Neuron (in vitro differentiated cells): ENCODE measurements around the gene TCHP.

Experiments
- H2AFZ ChIP-seq: one replicate; pipeline ENCODE4 v1.6.1; 2013; ENCODE audit warnings: low read depth, mild to moderate bottlenecking, inconsistent platforms, low read length, moderate library complexity
- H3K27me3 ChIP-seq: one replicate; pipeline ENCODE4 v1.6.1; 2013; ENCODE audit warnings: low read length; ENCODE audit not compliant: insufficient read depth
- H3K36me3 ChIP-seq: one replicate; pipeline ENCODE4 v1.6.1; 2013; ENCODE audit warnings: low read length; ENCODE audit not compliant: insufficient read depth
- H3K4me1 ChIP-seq: one replicate; pipeline ENCODE4 v1.6.1; 2013; ENCODE audit warnings: low read length; ENCODE audit not compliant: insufficient read depth
- H3K4me3 ChIP-seq: 2 replicates; pipeline ENCODE4 v1.5.1; 2013; ENCODE audit warnings: mild to moderate bottlenecking, low read length, moderate library complexity
- H3K9me3 ChIP-seq: one replicate; pipeline ENCODE4 v1.6.1; 2013; ENCODE audit warnings: low read length

The TCHP gene

DNA sequence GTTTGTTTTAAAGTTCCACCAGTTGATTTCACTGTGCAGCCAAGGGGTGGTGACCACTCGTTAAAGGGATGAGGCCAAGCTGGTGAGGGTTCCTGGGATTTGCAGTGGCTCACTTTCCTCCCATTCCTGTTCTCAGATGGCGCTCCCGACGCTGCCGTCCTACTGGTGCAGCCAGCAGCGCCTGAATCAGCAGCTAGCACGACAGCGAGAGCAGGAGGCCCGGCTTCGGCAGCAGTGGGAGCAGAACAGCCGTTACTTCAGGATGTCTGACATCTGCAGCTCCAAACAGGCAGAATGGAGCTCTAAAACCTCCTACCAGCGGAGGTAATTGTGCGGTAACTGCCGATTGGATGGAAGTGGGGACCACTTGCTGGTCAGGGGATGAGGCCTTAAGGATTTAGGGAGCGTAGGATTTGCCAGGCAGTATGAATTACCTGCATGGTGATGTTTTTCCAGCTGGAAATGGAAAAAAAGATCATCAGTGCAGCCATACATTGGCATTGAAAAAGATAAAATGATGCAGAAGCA is 2.9 kb downstream of the TCHP start:
- Histone ChIP-seq H3K4me3 (no peak overlapping the region), H3K36me3 (peaks cover 47% of the 10 kb centered on the region), H2AFZ (no peak overlapping the region), H3K27me3 (no peaks in the 10 kb centered on the region), H3K9me3 (no peaks in the 10 kb centered on the region), H3K4me1 (peaks cover 16% of the 10 kb centered on the region)

DNA sequence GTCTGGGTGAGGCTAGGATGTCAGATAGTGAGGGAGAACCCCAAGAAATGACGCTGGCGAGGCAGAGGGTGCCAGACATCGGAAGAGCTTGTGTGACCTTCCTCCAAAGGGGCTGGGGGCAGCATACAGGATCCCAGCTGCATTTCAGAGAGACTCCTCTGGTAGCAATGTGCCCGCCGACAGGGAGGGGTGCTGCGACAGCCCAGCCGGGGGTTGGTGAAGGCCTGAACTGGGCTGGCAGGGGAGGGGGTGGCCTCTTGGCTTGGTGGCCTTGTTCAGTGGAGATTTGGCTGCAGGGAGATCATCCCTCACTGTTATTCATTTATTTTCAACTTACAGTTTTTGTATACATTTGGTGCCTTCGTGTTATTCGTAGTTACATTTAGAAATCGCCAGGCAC is 5.2 kb downstream of the TCHP start:
- H3K36me3 ChIP-seq, result peaks cover 59% of the 10 kb centered on the region
- H3K9me3 ChIP-seq, result no peaks in the 10 kb centered on the region
- no peak overlapping the region for H3K4me3 ChIP-seq
- H3K27me3 ChIP-seq, result no peaks in the 10 kb centered on the region
- H2AFZ ChIP-seq, result no peak overlapping the region
- peaks cover 14% of the 10 kb centered on the region for H3K4me1 ChIP-seq

DNA sequence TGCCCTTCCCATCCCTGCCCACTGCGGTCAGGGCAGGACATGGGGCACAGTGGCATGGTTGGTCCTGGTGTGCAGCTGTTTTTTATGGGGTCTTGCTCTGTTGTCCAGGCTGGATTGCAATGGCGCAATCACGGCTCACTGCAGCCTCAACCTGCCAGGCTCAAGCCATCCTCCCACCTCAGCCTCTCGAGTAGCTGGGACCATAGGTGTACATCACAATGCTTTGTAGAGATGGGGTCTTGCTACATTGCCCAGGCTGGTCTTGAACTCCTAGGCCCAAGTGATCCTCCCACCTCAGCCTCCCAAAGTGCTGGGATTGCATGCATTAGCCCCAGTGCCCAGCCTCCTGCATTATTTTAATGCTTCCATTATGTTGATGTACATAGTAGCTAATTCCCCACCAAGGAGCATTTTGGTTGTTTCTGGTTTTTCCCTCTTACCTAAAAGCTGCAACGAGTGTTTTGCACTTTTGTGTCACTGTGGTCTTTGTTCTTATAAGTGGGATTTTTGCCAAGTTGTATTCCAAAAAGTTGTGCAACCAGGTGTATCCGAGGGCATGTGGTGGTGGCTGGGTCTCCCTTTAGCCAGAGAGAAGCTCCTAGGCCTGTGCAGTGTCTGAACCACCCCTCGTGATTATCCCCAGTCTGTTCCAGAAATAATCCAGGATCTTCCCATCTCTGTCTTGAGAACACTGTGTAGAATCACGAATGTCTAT is 10.3 kb downstream of the TCHP start:
- Histone ChIP-seq H3K27me3 (no peaks in the 10 kb centered on the region), H3K36me3 (peaks cover 72% of the 10 kb centered on the region), H3K4me3 (no peak overlapping the region), H2AFZ (no peak overlapping the region), H3K4me1 (no peaks in the 10 kb centered on the region), H3K9me3 (no peaks in the 10 kb centered on the region)

DNA sequence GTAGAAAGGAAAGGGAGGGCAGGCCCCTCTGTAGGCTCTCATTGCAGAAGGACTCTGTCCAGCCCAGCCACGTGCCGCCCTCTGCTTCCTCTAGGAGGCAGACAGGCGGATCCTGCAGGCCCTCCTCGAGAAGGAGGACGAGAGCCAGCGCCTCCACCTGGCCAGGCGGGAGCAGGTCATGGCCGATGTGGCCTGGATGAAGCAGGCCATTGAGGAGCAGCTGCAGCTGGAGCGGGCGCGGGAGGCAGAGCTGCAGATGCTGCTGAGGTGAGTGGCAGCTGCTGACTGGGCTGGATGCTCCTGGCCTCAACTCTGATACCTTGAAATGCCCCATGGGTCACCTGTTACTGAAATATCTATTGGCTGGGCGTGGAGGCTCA is 10.9 kb downstream of the TCHP start:
- peaks cover 75% of the 10 kb centered on the region for H3K36me3 ChIP-seq
- no peaks in the 10 kb centered on the region for H3K27me3 ChIP-seq
- no peaks in the 10 kb centered on the region for H3K4me1 ChIP-seq
- no peaks in the 10 kb centered on the region for H3K9me3 ChIP-seq
- no peak overlapping the region for H3K4me3 ChIP-seq
- no peak overlapping the region for H2AFZ ChIP-seq

DNA sequence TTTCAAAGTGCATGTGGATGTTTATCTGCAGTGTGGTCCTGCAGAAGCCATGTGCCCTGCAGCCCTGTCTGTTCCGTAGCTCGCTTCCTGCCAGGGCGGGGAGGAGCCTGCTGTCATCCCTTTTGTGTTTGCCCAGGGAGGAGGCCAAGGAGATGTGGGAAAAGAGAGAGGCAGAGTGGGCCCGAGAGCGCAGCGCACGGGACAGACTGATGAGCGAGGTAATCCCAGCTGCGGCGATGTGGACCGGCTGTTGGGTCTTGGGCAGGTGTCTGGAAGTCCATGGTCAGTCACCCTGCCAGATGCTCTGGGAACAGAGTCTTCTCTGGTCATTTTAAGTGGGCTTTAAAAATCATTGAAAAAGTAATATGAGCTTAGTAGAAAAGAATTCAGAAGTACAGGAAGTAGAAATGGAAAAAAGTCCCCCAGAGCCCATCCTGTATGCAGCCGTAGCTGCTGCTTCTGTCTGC is 12.8 kb downstream of the TCHP start:
- Histone ChIP-seq H3K36me3 (peaks cover 74% of the 10 kb centered on the region), H3K4me1 (no peaks in the 10 kb centered on the region), H3K4me3 (no peak overlapping the region)

DNA sequence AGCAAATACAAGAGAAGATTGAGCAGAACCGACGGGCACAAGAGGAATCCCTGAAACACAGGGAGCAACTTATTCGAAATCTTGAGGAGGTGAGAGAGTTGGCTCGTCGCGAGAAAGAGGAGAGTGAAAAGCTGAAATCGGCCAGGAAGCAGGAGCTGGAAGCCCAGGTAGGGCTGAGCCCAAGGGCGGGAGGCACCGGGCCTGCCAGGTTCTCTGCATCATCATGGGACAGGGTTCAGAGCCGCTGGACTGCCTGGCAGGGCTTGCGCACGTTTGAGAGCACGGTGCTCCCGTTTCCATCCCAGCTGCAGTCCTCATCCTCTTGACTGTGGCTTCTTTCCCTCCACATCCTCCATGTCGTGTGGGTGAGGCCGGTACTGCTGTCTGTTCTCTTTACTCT is 14.4 kb downstream of the TCHP start:
- Histone ChIP-seq H3K9me3 (no peaks in the 10 kb centered on the region), H2AFZ (no peak overlapping the region), H3K36me3 (peaks cover 64% of the 10 kb centered on the region), H3K4me3 (no peak overlapping the region), H3K4me1 (no peaks in the 10 kb centered on the region), H3K27me3 (no peaks in the 10 kb centered on the region)

More for the DNA sequence above, 12.8 kb downstream of the TCHP start:
- H2AFZ ChIP-seq, result no peak overlapping the region
- no peaks in the 10 kb centered on the region for H3K27me3 ChIP-seq
- no peaks in the 10 kb centered on the region for H3K9me3 ChIP-seq

DNA sequence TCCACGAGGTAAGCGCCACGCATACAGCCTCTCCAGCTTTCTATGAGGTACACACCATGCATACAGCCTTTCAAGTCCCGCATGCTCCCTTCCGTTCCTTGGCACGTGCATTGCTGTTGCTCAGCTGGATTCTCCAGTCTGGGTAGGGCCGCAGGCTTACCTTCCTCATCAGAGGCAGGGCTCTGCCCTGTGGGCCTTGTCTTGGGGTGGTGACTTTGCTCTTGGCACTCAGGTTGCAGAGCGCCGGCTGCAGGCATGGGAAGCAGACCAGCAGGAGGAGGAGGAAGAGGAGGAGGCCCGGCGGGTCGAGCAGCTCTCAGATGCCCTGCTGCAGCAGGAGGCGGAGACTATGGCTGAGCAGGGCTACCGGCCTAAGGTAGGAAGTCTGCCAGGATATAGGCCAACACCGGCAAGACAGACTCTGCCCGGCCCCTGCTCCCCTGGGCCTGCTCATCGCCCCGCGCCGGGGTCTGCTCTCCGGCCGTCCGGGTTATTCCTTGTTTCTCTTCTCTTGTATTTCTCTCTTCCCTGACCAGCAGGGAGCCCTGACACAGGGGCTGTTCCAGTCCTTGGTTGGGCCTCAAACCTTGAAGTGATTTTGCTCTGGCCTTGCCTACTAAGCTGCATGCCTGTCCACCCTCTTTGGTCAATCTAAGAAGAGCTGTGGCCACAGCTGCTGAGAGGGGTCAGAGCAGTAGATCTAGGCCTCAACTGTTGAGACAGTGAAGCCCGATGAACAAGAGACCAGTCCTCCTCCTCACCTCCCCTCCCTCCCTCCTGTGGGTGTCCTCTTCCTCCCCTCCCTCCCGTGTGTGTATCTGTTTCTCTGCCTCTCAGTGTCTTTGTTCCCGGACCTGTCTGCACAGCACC is 15.3 kb downstream of the TCHP start:
- no peaks in the 10 kb centered on the region for H3K27me3 ChIP-seq
- peaks cover 69% of the 10 kb centered on the region for H3K36me3 ChIP-seq
- no peaks in the 10 kb centered on the region for H3K9me3 ChIP-seq
- H3K4me1 ChIP-seq, result no peaks in the 10 kb centered on the region
- H3K4me3 ChIP-seq, result no peak overlapping the region
- no peak overlapping the region for H2AFZ ChIP-seq

DNA sequence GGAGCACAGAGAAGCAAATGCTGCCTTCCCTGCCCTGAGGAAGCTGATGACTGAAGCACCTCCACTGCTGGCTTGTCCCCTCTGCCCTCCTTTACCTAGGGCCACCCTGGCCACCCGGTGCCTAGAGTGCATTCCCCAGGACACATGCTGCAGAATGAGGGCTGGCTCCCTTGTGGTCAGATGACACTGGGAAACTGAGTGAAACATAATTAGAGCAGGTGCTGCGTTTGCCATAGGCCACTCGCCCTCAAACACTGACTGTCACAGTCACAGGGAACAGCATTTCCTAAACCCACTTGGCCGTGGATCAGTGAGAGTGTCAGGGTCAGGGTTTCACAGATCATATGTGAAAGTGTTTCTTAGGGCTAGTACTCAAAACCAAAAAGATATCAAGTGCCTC is 16.0 kb downstream of the TCHP start:
- H3K36me3 ChIP-seq, result peaks cover 64% of the 10 kb centered on the region
- no peaks in the 10 kb centered on the region for H3K4me1 ChIP-seq
- H2AFZ ChIP-seq, result no peak overlapping the region
- no peaks in the 10 kb centered on the region for H3K9me3 ChIP-seq
- no peaks in the 10 kb centered on the region for H3K27me3 ChIP-seq
- no peak overlapping the region for H3K4me3 ChIP-seq

DNA sequence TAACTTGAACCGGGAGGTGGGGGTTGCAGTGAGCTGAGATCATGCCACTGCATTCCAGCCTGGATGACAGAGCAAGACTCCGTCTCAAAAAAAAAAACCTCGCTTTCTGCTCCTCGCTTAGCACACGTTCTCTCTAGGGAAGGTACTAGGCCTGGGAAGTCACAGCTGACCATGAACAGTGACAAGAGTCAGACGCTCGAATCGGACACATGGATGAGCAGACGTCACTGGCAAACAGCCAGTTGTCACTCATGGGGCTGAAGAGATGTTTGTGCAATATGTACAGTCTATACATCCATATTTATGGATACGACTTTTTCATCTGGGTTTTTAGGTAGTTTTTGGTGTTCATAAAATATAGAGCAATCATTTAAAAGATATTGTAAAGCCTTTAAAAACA is 19.4 kb downstream of the TCHP start:
- Histone ChIP-seq H2AFZ (no peak overlapping the region), H3K4me3 (no peak overlapping the region), H3K9me3 (no peaks in the 10 kb centered on the region), H3K27me3 (no peaks in the 10 kb centered on the region), H3K4me1 (no peaks in the 10 kb centered on the region), H3K36me3 (peaks cover 39% of the 10 kb centered on the region)

DNA sequence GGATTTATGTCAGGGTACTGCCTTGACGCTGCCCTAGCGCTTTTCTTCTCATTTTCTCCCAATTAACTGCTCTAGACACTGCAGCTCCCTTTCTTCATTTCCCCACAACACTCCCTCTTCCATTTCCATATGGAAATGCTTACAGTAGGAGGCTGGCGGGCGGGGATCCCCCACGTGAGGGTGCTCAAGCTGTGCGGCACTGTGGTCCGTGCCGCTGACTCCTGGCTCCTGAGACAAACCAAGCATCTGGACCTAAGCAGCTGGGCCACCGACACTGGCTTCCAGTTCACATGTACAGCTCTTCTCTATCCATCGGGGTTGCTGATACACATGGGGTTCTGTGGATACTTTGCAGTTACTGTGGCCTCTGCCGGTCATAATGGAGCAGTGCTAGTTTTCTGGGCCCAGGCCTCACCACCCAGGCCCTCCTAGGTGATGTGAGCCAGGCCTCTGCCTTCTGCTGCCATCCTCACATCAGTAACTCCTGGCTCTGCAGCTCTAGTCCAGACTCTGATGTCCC is 20.2 kb downstream of the TCHP start:
- Histone ChIP-seq H2AFZ (no peak overlapping the region), H3K27me3 (no peaks in the 10 kb centered on the region), H3K4me1 (no peaks in the 10 kb centered on the region), H3K36me3 (peaks cover 30% of the 10 kb centered on the region), H3K4me3 (no peak overlapping the region), H3K9me3 (no peaks in the 10 kb centered on the region)

DNA sequence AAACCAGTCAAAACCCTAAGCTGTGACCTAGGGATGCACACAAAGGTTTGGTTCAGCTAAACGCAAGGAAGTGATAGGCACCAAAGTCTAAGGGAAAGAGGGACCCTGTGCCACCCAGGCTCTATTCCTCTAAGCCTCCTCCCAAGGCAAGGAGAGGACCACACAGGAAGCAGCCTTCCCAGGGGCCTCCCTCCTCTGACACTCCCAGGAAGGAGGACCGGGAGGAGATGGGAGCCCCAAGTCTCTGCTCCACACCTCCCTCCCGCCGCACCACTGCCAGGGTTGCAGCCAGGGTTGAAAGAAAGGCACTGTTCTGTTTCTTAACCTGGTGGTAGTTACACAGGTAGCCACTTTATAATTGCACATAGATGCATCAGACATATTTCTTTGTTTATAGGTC is 21.9 kb downstream of the TCHP start:
- Histone ChIP-seq H3K9me3 (no peaks in the 10 kb centered on the region), H3K27me3 (no peaks in the 10 kb centered on the region), H3K4me3 (no peak overlapping the region), H2AFZ (no peak overlapping the region), H3K36me3 (peaks cover 16% of the 10 kb centered on the region), H3K4me1 (no peaks in the 10 kb centered on the region)

DNA sequence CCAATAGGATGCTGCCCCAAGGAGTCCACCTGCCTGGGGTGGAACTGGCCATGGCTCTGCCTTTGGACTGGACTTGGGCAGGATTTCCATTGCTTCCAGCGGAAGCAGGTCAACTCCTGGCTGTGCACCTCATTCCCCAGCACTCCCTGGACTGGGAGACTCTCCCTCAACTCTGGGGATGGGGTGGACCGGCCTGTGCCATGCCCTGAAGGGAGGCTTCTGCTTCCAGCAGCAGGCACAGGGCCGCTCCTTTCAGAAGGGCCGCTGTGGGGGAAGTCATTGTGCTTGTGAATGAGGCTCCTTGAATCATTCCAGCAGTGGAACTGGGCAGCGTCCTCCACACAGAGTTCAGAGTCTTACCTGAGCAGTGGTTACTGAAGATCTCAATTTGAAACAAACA is 23.0 kb downstream of the TCHP start:
- no peak overlapping the region for H2AFZ ChIP-seq
- H3K4me1 ChIP-seq, result no peaks in the 10 kb centered on the region

More for the DNA sequence above, 23.0 kb downstream of the TCHP start:
- Histone ChIP-seq H3K36me3 (peaks cover 9% of the 10 kb centered on the region), H3K27me3 (no peaks in the 10 kb centered on the region), H3K9me3 (no peaks in the 10 kb centered on the region), H3K4me3 (no peak overlapping the region)
